Activated naive CD4-positive, alpha-beta T cell treated with anti-CD3 and anti-CD28 coated beads for 36 hours (primary cell): ENCODE results near the gene PLCB1. TPM values are rescaled to one million over a fixed set of nuclear protein-coding genes. Genes with fewer than 3 reads are reported as not detected.

ENCODE experiments used
- CTCF ChIA-PET: fragments of 350-600 bp; sonication (Branson Sonifier 250); formaldehyde crosslinking; loops from one replicate; lab custom pipeline; 2021; ENCODE audit warnings: antibody characterized with exemption; lab: Charles Lee
- DNase-seq: peaks from one replicate; pipeline ENCODE4 v3.0.0-alpha.2; 2020
- H3K27ac Mint-ChIP-seq: one replicate; pipeline ENCODE4 v1.8.0; 2021; ENCODE audit warnings: mild to moderate bottlenecking, mixed read lengths
- H3K27me3 Mint-ChIP-seq: one replicate; pipeline ENCODE4 v1.8.0; 2021; ENCODE audit warnings: low read depth, mixed read lengths
- H3K36me3 Mint-ChIP-seq: one replicate; pipeline ENCODE4 v1.8.0; 2021; ENCODE audit warnings: low read depth, mixed read lengths
- H3K4me1 Mint-ChIP-seq: one replicate; pipeline ENCODE4 v1.8.0; 2021; ENCODE audit warnings: low read depth, mixed read lengths
- H3K4me3 Mint-ChIP-seq: one replicate; pipeline ENCODE4 v1.8.0; 2021; ENCODE audit warnings: mild to moderate bottlenecking, moderate library complexity, mixed read lengths
- H3K9me3 Mint-ChIP-seq: one replicate; pipeline ENCODE4 v1.8.0; 2021; ENCODE audit warnings: mixed read lengths
- intact Hi-C: fragments of 100-400 bp; cut with micrococcal nuclease; formaldehyde crosslinking; loops from one replicate; pipeline ENCODE4 v1.15.1; 2023
- total RNA-seq, 2 experiments: library from RNA; stranded (reverse); gene quantifications; one replicate each; pipeline ENCODE4 v1.2.3, GENCODE V29; 2021

The PLCB1 gene
- total RNA-seq, 2 experiments from 2014 or later = 1.2 TPM

GRCh38 chr20:8913456-8913855 is 781.4 kb downstream of the PLCB1 start:
- Mint-ChIP-seq H3K4me3 (no peak overlapping the region), H3K9me3 (peaks cover 10% of the 10 kb centered on the region), H3K27ac (no peak overlapping the region), H3K36me3 (no peaks in the 10 kb centered on the region), H3K27me3 (no peaks in the 10 kb centered on the region), H3K4me1 (no peaks in the 10 kb centered on the region)
- CTCF ChIA-PET = no interaction called here
- intact Hi-C loops = no loop called here
- DNase-seq = no peak

DNA sequence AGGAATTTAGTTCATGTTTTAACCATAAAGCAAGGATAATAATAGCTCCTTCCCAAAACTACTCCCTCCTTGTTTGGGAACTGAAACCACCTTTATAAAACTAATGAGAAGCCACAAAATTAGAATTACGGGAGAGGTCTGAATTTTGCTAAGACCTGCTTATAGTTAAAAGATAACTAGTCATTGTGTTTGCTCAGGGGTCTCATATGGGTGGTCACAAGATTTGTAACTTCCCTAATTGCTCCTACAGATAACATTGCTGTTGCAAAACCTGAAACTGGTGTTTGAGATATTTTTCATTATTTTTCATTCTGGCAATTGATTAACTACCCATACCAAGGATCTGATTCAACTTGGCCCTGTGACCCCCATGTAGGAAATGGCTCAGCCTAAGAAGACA is 782.4 kb downstream of the PLCB1 start:
- CTCF ChIA-PET = no interaction called here
- Mint-ChIP-seq H3K27ac (no peak overlapping the region), H3K36me3 (no peaks in the 10 kb centered on the region), H3K4me1 (no peaks in the 10 kb centered on the region), H3K4me3 (no peak overlapping the region), H3K9me3 (peaks cover 10% of the 10 kb centered on the region), H3K27me3 (no peaks in the 10 kb centered on the region)
- intact Hi-C loops = no loop called here
- DNase-seq = no peak

- H3K9me3 Mint-ChIP-seq = peaks cover 9% of the 10 kb centered on the region
- CTCF ChIA-PET = no interaction called here
- H3K4me3 Mint-ChIP-seq = no peak overlapping the region
- H3K4me1 Mint-ChIP-seq = no peaks in the 10 kb centered on the region
- no peaks in the 10 kb centered on the region for H3K36me3 Mint-ChIP-seq
- intact Hi-C loops = no loop called here
- no peak for DNase-seq
- no peaks in the 10 kb centered on the region for H3K27me3 Mint-ChIP-seq
- no peak overlapping the region for H3K27ac Mint-ChIP-seq
Measured at GRCh38 chr20:8917084-8917483, 785.0 kb downstream of the PLCB1 start.

DNA sequence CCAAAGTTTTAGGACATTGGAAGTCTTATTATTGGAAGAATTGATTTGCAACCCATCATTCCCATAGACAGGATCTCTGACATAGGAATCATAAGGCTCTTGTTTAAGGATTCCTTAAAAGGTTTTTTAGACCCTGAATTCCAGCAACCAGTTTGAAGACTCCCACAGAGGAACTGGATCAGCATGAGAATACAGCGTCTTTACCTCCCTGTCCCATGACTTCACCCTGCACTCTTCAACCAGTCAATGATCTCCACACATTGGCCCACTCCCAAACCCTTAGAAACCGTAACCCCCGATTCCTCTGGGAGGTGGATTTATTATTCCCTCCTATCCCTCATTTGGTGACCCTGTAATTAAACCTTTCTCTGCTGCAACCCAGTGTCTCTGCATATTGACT is 786.1 kb downstream of the PLCB1 start:
- no peak overlapping the region for H3K4me3 Mint-ChIP-seq

GRCh38 chr20:8924539-8924938 is 792.5 kb downstream of the PLCB1 start:
- no peaks in the 10 kb centered on the region for H3K4me1 Mint-ChIP-seq
- no peak overlapping the region for H3K4me3 Mint-ChIP-seq
- no peak for DNase-seq
- CTCF ChIA-PET = no interaction called here
- no peaks in the 10 kb centered on the region for H3K27me3 Mint-ChIP-seq
- no peaks in the 10 kb centered on the region for H3K36me3 Mint-ChIP-seq
- no peak overlapping the region for H3K27ac Mint-ChIP-seq
- peaks cover 2% of the 10 kb centered on the region for H3K9me3 Mint-ChIP-seq
- intact Hi-C loops = no loop called here

More for the DNA sequence above, 786.1 kb downstream of the PLCB1 start:
- H3K27me3 Mint-ChIP-seq = no peaks in the 10 kb centered on the region
- H3K4me1 Mint-ChIP-seq = no peaks in the 10 kb centered on the region
- intact Hi-C loops = no loop called here
- H3K9me3 Mint-ChIP-seq = peaks cover 9% of the 10 kb centered on the region
- CTCF ChIA-PET = no interaction called here
- H3K27ac Mint-ChIP-seq = no peak overlapping the region
- H3K36me3 Mint-ChIP-seq = no peaks in the 10 kb centered on the region
- DNase-seq = no peak

DNA sequence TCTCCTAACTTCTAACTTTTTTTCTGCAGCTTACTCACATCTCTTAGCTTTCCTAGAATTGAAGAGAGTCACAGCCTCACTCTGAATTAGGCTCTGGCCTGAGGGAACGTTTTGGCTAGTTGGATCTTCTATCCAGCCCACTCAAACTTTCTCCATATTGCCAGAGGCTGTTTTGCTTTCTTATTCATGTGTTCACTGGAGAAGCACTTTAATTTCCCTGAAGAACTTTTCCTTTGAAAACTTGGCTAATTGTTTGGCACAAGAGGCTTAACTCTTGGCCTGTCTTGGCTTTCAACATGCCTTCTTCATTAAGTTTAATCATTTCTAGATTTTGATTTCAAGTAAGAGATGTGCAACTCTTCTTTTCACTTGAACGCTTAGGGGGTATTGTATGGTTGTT is 798.7 kb downstream of the PLCB1 start:
- DNase-seq = no peak
- H3K36me3 Mint-ChIP-seq = no peaks in the 10 kb centered on the region
- no peaks in the 10 kb centered on the region for H3K9me3 Mint-ChIP-seq
- no peak overlapping the region for H3K27ac Mint-ChIP-seq
- no peak overlapping the region for H3K4me3 Mint-ChIP-seq
- no peaks in the 10 kb centered on the region for H3K27me3 Mint-ChIP-seq
- H3K4me1 Mint-ChIP-seq = no peaks in the 10 kb centered on the region
- intact Hi-C loops = no loop called here
- CTCF ChIA-PET = no interaction called here

DNA sequence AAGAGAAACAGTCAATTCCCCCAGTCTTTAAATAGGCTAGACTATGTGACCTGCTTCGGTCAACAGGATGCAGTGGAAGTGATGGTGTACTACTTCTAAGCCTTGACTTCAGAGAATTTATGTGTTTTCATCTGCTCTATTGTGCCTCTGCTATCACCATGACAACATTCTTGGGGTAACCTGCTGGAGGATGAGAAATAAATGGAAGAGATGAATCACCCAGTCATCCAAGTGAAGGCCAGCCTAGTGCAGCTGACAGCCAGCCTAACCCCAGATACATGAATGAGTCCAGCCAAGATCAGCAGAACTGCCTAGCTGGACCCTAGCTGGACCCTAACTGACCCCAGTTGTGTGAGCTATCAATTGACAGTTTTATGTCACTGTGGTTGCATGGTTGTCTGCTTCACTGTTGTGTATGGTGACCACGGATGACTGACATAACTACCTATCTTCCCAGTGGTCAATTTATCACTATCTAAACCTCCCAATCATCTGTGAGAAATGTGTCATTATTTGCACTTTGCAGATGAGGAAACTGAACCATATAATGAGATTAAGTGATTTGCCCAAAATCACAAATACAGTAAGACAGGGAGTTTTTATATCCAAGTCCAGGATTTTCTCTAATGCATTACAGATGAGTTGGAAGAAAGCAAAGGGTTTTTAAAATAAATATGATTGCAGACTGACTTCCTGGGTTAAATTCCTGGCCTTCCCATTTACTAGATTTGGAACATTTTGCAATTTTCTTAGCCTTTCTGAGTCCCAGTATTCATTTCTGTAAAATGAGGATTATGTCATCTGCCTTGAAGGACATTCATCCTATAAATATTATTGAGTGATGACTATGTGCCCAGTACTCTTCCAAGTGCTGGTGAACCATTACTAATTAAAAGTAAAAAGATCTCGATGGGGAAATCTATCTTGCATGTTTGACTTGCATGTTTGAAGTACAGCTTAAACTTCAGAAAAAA is 800.4 kb downstream of the PLCB1 start:
- no peaks in the 10 kb centered on the region for H3K36me3 Mint-ChIP-seq
- CTCF ChIA-PET = no interaction called here
- no peaks in the 10 kb centered on the region for H3K4me1 Mint-ChIP-seq
- no peak overlapping the region for H3K27ac Mint-ChIP-seq
- no peak overlapping the region for H3K4me3 Mint-ChIP-seq
- peaks cover 2% of the 10 kb centered on the region for H3K9me3 Mint-ChIP-seq
- H3K27me3 Mint-ChIP-seq = no peaks in the 10 kb centered on the region
- no peak for DNase-seq
- intact Hi-C loops = no loop called here

DNA sequence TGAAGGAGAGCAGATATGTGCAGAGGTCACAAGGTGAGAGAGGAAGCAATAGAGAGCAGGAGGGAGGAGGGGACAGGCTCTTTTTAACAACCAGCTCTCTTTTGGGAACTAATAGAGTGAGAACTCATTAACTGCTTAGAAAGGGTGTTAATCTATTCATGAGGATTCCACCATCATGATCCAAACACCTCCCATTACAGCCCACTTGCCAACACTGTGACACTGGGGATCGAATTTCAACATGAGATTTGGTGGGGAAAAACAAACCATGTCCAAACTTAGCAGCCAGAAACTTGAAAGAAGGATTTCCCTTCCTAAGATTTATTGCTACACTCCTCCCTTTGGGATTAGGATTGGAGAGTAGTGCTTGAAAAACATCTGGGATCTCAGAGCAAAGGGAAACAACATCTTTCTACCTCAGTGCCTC is 801.3 kb downstream of the PLCB1 start:
- no peak overlapping the region for H3K4me3 Mint-ChIP-seq
- DNase-seq = no peak
- H3K4me1 Mint-ChIP-seq = no peaks in the 10 kb centered on the region
- peaks cover 2% of the 10 kb centered on the region for H3K9me3 Mint-ChIP-seq
- intact Hi-C loops = no loop called here
- CTCF ChIA-PET = no interaction called here
- no peak overlapping the region for H3K27ac Mint-ChIP-seq
- H3K36me3 Mint-ChIP-seq = no peaks in the 10 kb centered on the region
- no peaks in the 10 kb centered on the region for H3K27me3 Mint-ChIP-seq

DNA sequence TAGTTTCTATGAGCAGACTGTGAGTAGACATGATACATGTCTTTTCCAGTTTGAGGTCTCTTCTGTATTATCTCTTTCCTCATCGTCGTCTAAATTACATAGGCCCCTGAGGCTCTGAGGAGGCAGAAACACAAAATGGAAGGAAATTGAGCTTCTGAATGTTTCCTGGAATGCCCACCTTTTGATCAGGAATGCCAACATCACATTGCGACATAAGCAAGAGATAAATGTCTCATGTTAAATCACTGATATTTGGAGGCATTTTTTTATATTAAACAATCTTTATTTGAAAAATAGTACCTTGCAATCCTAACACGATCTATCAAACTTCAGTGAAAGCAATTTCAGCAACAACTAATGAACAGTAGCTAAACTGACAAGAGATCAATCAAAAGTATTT is 802.3 kb downstream of the PLCB1 start:
- Mint-ChIP-seq H3K36me3 (no peaks in the 10 kb centered on the region), H3K27ac (no peak overlapping the region)
- CTCF ChIA-PET = no interaction called here

More for the DNA sequence above, 802.3 kb downstream of the PLCB1 start:
- H3K4me3 Mint-ChIP-seq = no peak overlapping the region
- no peak for DNase-seq
- H3K9me3 Mint-ChIP-seq = peaks cover 2% of the 10 kb centered on the region
- no peaks in the 10 kb centered on the region for H3K27me3 Mint-ChIP-seq
- intact Hi-C loops = no loop called here
- no peaks in the 10 kb centered on the region for H3K4me1 Mint-ChIP-seq

Other genes with a start within 250 kb of the PLCB1 start
- gene HAO1, start 191.8 kb upstream of the PLCB1 start, total RNA-seq = not detected
- gene TMX4, start 112.5 kb upstream of the PLCB1 start, total RNA-seq = 10 to 100 TPM; 28.3 to 29.9 TPM